Measurements from ENCODE around the gene TRIOBP.
A peak's percentile ranks its signal among the peaks of the same experiment; 100 is the strongest.

TRIOBP gene

DNA sequence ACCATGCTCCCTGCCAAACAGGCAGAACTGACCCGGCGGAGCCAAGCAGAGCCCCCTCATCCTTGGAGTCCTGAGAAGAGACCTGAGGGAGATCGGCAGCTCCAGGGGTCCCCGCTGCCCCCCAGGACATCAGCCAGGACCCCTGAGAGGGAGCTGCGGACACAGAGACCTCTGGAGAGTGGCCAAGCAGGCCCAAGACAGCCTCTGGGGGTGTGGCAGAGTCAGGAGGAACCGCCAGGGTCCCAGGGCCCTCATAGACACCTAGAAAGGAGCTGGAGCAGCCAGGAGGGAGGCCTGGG lies 37.5 kb downstream of the TRIOBP start:
- Histone ChIP-seq H3K4me3 (ENCODE audit: low read depth, low read length) (no peak overlapping the region), H3K27ac (no peak overlapping the region)
- no peak for TF ChIP-seq CTCF (IDR thresholded peaks at IDR 0.05; ENCODE audit: low read depth, low read length)

GRCh38 chr22:37734964-37735451 lies 38.2 kb downstream of the TRIOBP start:
- DNase-seq: peak; percentile 85
- H3K36me3 ChIP-seq: no peaks in the 10 kb centered on the region

More for the DNA sequence above, 37.5 kb downstream of the TRIOBP start:
- no peak for DNase-seq
- Histone ChIP-seq H3K27me3 (ENCODE audit: insufficient read depth, low read depth, severe bottlenecking) (no peaks in the 10 kb centered on the region), H3K9me3 (ENCODE audit: severe bottlenecking) (no peaks in the 10 kb centered on the region), H3K36me3 (no peaks in the 10 kb centered on the region)

DNA sequence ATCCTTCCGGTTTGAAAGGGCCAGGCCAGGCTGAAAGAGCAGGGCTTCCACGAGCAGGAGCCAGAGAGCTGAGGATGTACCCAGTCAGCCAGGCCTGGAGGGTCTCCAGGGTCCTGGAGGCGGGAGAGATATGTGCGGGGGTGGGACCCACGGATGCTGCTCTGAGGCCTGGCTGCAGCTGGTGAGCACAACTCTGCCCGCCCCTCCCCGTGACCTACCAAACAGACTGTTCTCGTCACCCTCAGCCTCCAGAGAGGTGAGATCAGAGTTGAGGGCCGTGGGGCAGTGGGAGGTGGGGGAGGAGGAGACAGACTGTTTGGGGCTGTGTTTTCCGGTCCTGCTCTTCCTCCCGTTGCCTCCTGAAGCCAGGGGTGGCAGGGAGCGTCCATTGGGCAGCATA lies 42.2 kb downstream of the TRIOBP start:
- Histone ChIP-seq H3K9me3 (ENCODE audit: severe bottlenecking) (no peaks in the 10 kb centered on the region), H3K27ac (no peak overlapping the region), H3K4me3 (ENCODE audit: low read depth, low read length) (no peak overlapping the region), H3K36me3 (no peaks in the 10 kb centered on the region), H3K27me3 (ENCODE audit: insufficient read depth, low read depth, severe bottlenecking) (no peaks in the 10 kb centered on the region)
- no peak for TF ChIP-seq CTCF (IDR thresholded peaks at IDR 0.05; ENCODE audit: low read depth, low read length)
- DNase-seq: no peak

More at GRCh38 chr22:37734964-37735451, 38.2 kb downstream of the TRIOBP start:
- no peak overlapping the region for H3K27ac ChIP-seq
- peak; percentile 77 for TF ChIP-seq CTCF (IDR thresholded peaks at IDR 0.05; ENCODE audit: low read depth, low read length)
- no peaks in the 10 kb centered on the region for H3K27me3 ChIP-seq (ENCODE audit: insufficient read depth, low read depth, severe bottlenecking)
- no peaks in the 10 kb centered on the region for H3K9me3 ChIP-seq (ENCODE audit: severe bottlenecking)
- no peak overlapping the region for H3K4me3 ChIP-seq (ENCODE audit: low read depth, low read length)

DNA sequence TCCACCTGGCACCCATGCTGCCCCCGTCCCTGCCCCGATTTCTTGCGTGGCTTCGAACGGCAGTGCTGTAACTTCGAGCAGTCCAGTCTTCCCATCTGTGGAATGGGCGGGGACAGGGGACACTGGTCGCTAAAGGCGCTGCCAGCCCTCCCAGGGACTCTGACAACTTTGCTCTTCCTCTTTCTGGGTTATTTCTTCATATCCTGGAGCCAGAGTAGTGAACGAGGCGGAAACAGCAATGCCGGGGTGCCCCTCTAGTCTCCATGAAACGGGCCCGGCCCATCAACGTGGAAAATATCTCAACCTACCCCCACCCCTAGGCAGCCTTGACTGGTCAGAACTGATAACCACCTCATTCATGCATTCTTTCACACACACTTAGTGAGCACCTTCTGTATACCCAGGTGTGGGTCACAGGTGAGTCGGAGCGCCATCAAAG lies 42.8 kb downstream of the TRIOBP start:
- no peaks in the 10 kb centered on the region for H3K27me3 ChIP-seq (ENCODE audit: insufficient read depth, low read depth, severe bottlenecking)
- DNase-seq: no peak
- H3K27ac ChIP-seq: no peak overlapping the region

DNA sequence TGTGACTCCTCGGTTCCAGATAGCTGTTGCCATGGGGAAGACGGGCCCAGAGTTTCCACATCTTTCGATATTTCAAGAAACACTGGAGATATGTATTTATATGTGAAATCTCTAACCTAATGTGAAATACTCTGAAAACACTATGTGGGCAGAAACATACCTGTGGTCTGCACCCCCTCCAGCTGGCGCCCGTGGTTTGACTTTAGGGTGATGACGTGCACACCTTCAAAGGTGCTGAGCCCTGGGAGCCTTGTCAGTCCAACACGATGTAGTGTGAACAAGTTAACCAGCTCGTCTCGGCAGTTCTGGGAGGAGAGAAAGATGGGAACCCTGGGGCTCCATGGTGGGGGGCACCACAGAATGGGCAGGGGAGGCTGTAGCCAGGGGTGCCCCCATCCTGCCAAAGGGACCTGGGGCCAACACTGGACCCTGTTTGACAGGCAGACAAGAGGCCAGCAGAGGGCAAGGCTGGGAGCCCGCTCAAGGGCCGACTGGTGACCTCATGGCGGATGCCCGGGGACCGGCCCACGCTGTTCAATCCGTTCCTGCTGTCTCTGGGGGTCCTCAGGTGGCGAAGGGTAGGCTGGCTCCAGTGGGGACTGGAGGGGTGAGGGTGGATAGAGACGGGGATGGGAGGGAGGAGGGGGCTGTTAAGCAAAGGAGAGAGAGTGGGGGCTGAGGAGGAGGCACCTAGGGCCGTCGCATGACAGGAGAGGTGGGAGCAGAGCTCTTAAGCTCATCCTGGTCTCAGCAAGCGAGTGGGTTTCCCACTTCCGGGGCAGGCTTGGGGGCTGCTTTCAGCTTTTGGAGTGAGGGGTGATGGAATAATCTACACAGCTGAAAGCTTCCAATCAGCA lies 43.8 kb downstream of the TRIOBP start:
- no peak for TF ChIP-seq CTCF (IDR thresholded peaks at IDR 0.05; ENCODE audit: low read depth, low read length)
- Histone ChIP-seq H3K27me3 (ENCODE audit: insufficient read depth, low read depth, severe bottlenecking) (no peaks in the 10 kb centered on the region), H3K9me3 (ENCODE audit: severe bottlenecking) (no peaks in the 10 kb centered on the region), H3K4me3 (ENCODE audit: low read depth, low read length) (no peak overlapping the region), H3K36me3 (no peaks in the 10 kb centered on the region), H3K27ac (no peak overlapping the region)
- no peak for DNase-seq

More for the DNA sequence above, 42.8 kb downstream of the TRIOBP start:
- Histone ChIP-seq H3K9me3 (ENCODE audit: severe bottlenecking) (no peaks in the 10 kb centered on the region), H3K36me3 (no peaks in the 10 kb centered on the region), H3K4me3 (ENCODE audit: low read depth, low read length) (no peak overlapping the region)
- TF ChIP-seq CTCF (IDR thresholded peaks at IDR 0.05; ENCODE audit: low read depth, low read length): no peak

All from WERI-Rb-1 (cell line).